ENCODE results near the gene RAB29. TPM values are rescaled to one million over a fixed set of nuclear protein-coding genes. Genes with fewer than 3 reads are reported as not detected.

RAB29 gene
- polyA plus RNA-seq, 1 donor = 3.7 TPM

- DNase-seq (ENCODE audit: low read depth) = no peak
Observed at GRCh38 chr1:205794011-205794730, 18.9 kb upstream of the RAB29 start.

GRCh38 chr1:205792961-205793673 lies 17.8 kb upstream of the RAB29 start:
- DNase-seq (ENCODE audit: low read depth) = no peak

GRCh38 chr1:205792481-205792881 lies 17.2 kb upstream of the RAB29 start:
- no peak for DNase-seq (ENCODE audit: low read depth)

- no peak for DNase-seq (ENCODE audit: low read depth)
Observed at GRCh38 chr1:205791568-205792180, 16.4 kb upstream of the RAB29 start.

- DNase-seq (ENCODE audit: low read depth) = no peak
Observed at GRCh38 chr1:205787287-205787916, 12.1 kb upstream of the RAB29 start.

GRCh38 chr1:205786601-205787000 lies 11.3 kb upstream of the RAB29 start:
- DNase-seq (ENCODE audit: low read depth) = no peak

- DNase-seq (ENCODE audit: low read depth) = no peak
Observed at GRCh38 chr1:205785446-205785845, 10.2 kb upstream of the RAB29 start.

- DNase-seq (ENCODE audit: low read depth) = no peak
Observed at GRCh38 chr1:205783904-205784303, 8.6 kb upstream of the RAB29 start.

- no peak for DNase-seq (ENCODE audit: low read depth)
Observed at GRCh38 chr1:205783433-205783795, 8.1 kb upstream of the RAB29 start.

GRCh38 chr1:205782627-205783432 lies 7.5 kb upstream of the RAB29 start:
- DNase-seq (ENCODE audit: low read depth) = no peak

GRCh38 chr1:205780335-205780734 lies 5.1 kb upstream of the RAB29 start:
- DNase-seq (ENCODE audit: low read depth) = no peak

- no peak for DNase-seq (ENCODE audit: low read depth)
Observed at GRCh38 chr1:205777994-205778393, 2.7 kb upstream of the RAB29 start.

GRCh38 chr1:205775717-205776056 lies 405 bp upstream of the RAB29 start:
- no peak for DNase-seq (ENCODE audit: low read depth)

- DNase-seq (ENCODE audit: low read depth) = no peak
Observed at GRCh38 chr1:205774198-205775014, 876 bp downstream of the RAB29 start.

GRCh38 chr1:205772607-205773032 lies 2.7 kb downstream of the RAB29 start:
- DNase-seq (ENCODE audit: low read depth) = no peak

GRCh38 chr1:205770618-205771017 lies 4.7 kb downstream of the RAB29 start:
- DNase-seq (ENCODE audit: low read depth) = no peak

- DNase-seq (ENCODE audit: low read depth) = no peak
Observed at GRCh38 chr1:205769641-205770365, 5.5 kb downstream of the RAB29 start.

- DNase-seq (ENCODE audit: low read depth) = no peak
Observed at GRCh38 chr1:205767248-205767647, 8.0 kb downstream of the RAB29 start.

- no peak for DNase-seq (ENCODE audit: low read depth)
Observed at GRCh38 chr1:205766570-205766969, 8.7 kb downstream of the RAB29 start.

GRCh38 chr1:205766038-205766437 lies 9.2 kb downstream of the RAB29 start:
- no peak for DNase-seq (ENCODE audit: low read depth)

Measured in forelimb muscle (tissue), 1 donor.